ENCODE results near the gene LARP4B. TPM values are rescaled to one million over a fixed set of nuclear protein-coding genes. Genes with fewer than 3 reads are reported as not detected.

LARP4B gene
- total RNA-seq, 2 experiments from 2014 or later: 86.1 to 101 TPM

DNA sequence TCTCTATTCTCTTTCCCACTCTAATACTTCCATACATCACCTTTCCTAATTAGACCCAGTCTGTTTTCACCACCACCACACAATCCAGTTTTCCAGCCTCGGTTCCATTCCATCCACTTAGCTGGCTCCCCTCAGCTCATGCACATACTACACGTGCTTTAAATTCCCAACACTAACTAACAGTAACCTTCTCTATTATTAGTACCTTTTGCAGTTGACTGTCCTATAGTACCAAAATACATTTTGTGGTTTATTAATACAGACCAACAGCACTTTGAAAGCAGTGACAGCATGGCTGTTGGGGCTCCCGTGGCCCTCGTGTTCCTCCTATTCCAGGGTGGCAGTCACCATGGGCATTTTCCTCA is 64.9 kb downstream of the LARP4B start:
- Mint-ChIP-seq H3K36me3 (ENCODE audit: low read depth) (peaks cover 40% of the 10 kb centered on the region), H3K9me3 (no peaks in the 10 kb centered on the region), H3K4me1 (peaks cover 11% of the 10 kb centered on the region), H3K4me3 (no peak overlapping the region), H3K27ac (no peak overlapping the region), H3K27me3 (no peaks in the 10 kb centered on the region)
- DNase-seq: no peak
- ChIA-PET POLR2A (no interaction called here), CTCF (no interaction called here)

DNA sequence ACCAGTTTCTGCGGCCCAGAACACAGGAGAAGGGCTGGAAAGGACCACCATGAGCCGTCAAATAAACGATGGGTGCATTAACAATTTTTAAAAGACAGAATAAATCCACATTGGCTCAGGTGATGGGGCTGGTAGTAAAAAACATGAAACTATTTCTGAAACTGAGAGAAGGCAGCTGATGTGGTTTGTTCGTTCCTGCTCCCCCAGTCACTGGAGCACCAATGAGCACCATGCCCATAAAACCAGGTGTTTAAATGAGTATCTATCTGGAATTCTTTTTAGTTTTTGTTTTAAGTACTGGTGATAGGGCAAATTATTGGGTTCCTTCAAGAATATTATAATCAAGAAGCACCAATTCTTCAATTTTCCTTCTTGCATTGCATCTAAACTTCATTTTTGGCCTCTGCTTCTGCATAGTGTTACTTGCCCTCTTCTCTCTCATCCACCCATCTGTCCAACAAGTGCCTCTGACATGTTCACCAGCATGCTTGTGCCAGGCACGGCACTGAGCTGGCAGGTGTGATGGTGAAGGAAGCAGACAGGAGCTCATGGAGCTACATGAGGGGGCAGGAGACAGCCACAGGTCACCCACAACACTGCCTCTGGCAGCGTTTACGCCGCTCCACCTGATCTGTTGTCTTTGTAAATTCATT is 65.5 kb downstream of the LARP4B start:
- no peak overlapping the region for H3K4me3 Mint-ChIP-seq
- no peaks in the 10 kb centered on the region for H3K27me3 Mint-ChIP-seq
- H3K4me1 Mint-ChIP-seq: peaks cover 11% of the 10 kb centered on the region
- ChIA-PET CTCF (no interaction called here), POLR2A (no interaction called here)
- no peaks in the 10 kb centered on the region for H3K9me3 Mint-ChIP-seq
- DNase-seq: no peak
- peaks cover 45% of the 10 kb centered on the region for H3K36me3 Mint-ChIP-seq (ENCODE audit: low read depth)
- no peak overlapping the region for H3K27ac Mint-ChIP-seq

DNA sequence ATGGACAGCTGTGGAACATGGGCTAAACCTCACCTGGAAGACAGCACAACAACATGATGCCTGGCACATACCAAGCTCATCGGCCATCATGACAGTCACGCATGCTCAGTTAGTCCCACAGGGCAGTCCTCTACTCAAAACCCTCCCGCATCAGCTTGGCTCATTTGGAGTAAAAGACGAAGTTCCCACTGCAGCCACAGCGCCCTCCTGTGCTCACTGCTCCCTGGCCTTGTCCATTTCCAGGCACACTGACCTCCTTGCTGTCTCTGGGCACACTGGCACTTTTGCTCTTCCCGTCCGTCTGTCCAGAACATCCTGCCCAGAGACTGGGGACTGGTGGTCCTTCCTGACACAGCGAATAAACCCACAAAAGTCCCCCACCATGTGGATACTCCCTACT is 66.2 kb downstream of the LARP4B start:
- ChIA-PET POLR2A (no interaction called here), CTCF (no interaction called here)
- peak overlapping the region; percentile 19 for H3K27ac Mint-ChIP-seq
- H3K9me3 Mint-ChIP-seq: no peaks in the 10 kb centered on the region
- H3K36me3 Mint-ChIP-seq (ENCODE audit: low read depth): peaks cover 50% of the 10 kb centered on the region
- no peaks in the 10 kb centered on the region for H3K27me3 Mint-ChIP-seq
- H3K4me3 Mint-ChIP-seq: no peak overlapping the region
- no peak for DNase-seq
- H3K4me1 Mint-ChIP-seq: peaks cover 11% of the 10 kb centered on the region

DNA sequence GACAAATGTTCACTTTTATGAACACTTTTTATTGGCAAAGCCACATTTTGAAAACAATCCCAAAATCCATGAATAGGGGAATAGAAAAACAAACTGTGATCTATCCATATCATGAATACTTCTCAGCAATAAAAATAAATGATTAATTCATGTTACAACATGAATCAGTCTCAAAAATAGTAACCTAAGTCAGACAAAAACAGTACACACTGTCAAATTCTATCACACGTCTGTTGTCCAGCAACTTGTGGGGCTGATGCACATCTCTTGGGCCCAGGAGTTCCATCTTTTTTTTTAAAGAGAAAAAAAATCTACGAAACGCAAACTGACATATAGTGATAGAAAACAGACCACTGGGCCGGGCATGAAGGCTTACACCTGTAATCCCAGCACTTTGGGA is 71.0 kb downstream of the LARP4B start:
- no peaks in the 10 kb centered on the region for H3K27me3 Mint-ChIP-seq
- no peak for DNase-seq
- peaks cover 31% of the 10 kb centered on the region for H3K4me1 Mint-ChIP-seq
- CTCF ChIA-PET: no interaction called here
- POLR2A ChIA-PET: no interaction called here
- peaks cover 75% of the 10 kb centered on the region for H3K36me3 Mint-ChIP-seq (ENCODE audit: low read depth)
- peak overlapping the region; percentile 36 for H3K27ac Mint-ChIP-seq
- no peaks in the 10 kb centered on the region for H3K9me3 Mint-ChIP-seq
- H3K4me3 Mint-ChIP-seq: no peak overlapping the region

DNA sequence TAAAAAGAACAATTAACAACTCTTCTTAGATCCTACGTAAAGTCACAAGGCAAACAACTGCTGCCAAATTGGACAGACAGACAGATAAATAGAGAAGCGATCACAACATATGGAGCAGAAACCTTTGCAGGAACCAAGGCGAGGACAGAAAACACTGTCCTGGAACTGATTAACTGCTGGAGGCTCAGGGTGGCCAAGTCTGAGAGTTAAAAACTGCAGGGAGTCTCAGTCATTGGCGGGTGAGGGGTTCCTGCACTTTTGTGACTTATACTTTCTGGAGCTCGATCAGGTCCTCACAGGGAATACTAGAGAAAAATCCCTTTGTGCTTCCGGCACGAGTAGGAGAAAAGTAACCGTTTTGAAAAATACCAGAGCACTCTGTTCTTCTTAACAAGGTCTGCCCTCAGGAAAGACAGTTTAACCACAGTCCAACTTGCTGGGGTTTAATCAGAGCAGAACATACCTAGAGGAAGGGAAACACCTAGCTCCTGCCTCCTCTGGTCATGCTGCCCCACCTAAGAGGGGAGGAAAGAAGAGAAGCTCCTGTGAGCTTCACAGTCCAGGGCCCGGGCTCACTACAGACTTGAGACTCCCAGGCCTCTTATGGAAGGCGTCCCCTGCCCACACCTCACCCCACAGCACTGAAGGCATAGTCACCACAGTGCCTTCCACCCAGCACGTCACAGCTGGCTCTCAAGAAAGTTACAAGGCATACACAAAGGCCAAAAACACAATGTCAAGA is 74.9 kb downstream of the LARP4B start:
- H3K27me3 Mint-ChIP-seq: no peaks in the 10 kb centered on the region
- H3K4me3 Mint-ChIP-seq: no peak overlapping the region
- peaks cover 5% of the 10 kb centered on the region for H3K9me3 Mint-ChIP-seq
- DNase-seq: no peak
- POLR2A ChIA-PET: no interaction called here
- H3K27ac Mint-ChIP-seq: peak overlapping the region; percentile 2
- CTCF ChIA-PET: interaction anchor here (0.8 kb wide), 1 partner anchor 13 kb away, joined by 4 read pairs; no protein-coding TSS in a partner anchor
- H3K36me3 Mint-ChIP-seq (ENCODE audit: low read depth): peaks cover 81% of the 10 kb centered on the region
- H3K4me1 Mint-ChIP-seq: peaks cover 44% of the 10 kb centered on the region

DNA sequence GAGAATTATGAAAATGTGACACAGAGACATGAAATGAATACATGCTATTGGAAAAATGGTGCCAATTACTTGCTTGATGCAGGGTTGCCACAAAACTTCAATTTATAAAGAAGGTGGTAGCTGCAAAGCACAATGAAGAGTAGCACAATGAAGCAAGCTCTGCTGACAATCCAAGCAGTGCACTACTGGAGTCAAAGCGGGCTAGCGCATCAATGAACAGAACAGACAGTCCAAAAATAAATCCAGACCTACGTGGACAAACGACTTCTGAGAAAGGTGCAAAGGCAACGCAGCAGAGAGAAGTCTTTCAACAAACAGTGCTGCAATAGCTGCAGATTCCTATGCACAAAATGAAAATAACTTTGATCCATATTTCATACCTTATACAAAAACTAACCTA is 75.8 kb downstream of the LARP4B start:
- no peak for DNase-seq
- H3K4me1 Mint-ChIP-seq: peaks cover 50% of the 10 kb centered on the region
- no peak overlapping the region for H3K27ac Mint-ChIP-seq
- peaks cover 7% of the 10 kb centered on the region for H3K9me3 Mint-ChIP-seq
- H3K27me3 Mint-ChIP-seq: no peaks in the 10 kb centered on the region
- CTCF ChIA-PET: interaction anchor here (0.5 kb wide), 1 partner anchor 177 kb away, joined by 3 read pairs; no protein-coding TSS in a partner anchor
- peaks cover 81% of the 10 kb centered on the region for H3K36me3 Mint-ChIP-seq (ENCODE audit: low read depth)
- POLR2A ChIA-PET: no interaction called here
- H3K4me3 Mint-ChIP-seq: no peak overlapping the region

DNA sequence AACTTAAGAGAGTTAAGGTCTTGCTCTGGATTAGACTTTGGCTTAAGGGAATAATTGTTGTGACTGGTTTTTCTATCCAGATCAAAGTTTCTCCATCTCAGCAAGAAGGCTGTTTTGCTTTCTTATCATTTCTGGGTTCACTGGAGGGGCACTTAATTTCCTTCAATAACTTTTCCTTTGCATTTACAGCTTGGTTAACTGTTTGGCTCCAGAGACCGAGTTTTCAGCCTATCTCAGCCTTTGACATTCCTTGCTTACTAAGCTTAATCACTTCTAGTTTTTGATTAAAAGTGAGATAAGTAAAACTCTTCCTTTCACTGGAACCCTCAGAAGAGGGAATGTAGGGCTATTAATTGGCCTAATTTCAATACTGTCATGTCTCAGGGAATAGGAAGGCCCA is 76.4 kb downstream of the LARP4B start:
- CTCF ChIA-PET: interaction anchor here (0.5 kb wide), 1 partner anchor 177 kb away, joined by 3 read pairs; no protein-coding TSS in a partner anchor
- Mint-ChIP-seq H3K4me3 (no peak overlapping the region), H3K4me1 (peaks cover 50% of the 10 kb centered on the region), H3K27ac (no peak overlapping the region), H3K27me3 (no peaks in the 10 kb centered on the region), H3K36me3 (ENCODE audit: low read depth) (peaks cover 81% of the 10 kb centered on the region), H3K9me3 (peaks cover 11% of the 10 kb centered on the region)
- no peak for DNase-seq
- POLR2A ChIA-PET: no interaction called here

GRCh38 chr10:853017-853416 is 78.5 kb downstream of the LARP4B start:
- CTCF ChIA-PET: no interaction called here
- POLR2A ChIA-PET: no interaction called here
- H3K27ac Mint-ChIP-seq: no peak overlapping the region
- no peak overlapping the region for H3K4me3 Mint-ChIP-seq
- H3K9me3 Mint-ChIP-seq: peaks cover 11% of the 10 kb centered on the region
- DNase-seq: no peak
- peaks cover 45% of the 10 kb centered on the region for H3K4me1 Mint-ChIP-seq
- H3K27me3 Mint-ChIP-seq: no peaks in the 10 kb centered on the region
- peaks cover 75% of the 10 kb centered on the region for H3K36me3 Mint-ChIP-seq (ENCODE audit: low read depth)

DNA sequence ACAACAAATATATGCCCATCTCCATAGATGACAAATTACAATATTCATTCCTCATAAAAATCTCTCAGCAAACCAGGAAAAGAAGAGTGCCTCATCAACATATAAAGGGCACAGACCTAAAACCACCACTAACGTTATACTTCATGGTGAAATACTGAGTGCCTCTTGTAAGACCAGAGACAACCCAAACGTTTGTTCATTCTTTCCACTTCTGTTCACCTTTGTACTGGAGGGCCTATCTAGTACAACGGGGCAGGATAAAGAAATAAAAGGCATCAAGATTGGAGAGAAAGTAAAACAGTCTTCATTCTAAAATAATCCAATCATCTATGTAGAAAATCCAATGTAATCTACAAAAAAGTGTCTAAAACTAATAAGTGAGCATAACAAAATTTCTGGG is 79.1 kb downstream of the LARP4B start:
- ChIA-PET POLR2A (no interaction called here), CTCF (no interaction called here)
- no peaks in the 10 kb centered on the region for H3K27me3 Mint-ChIP-seq
- no peak overlapping the region for H3K4me3 Mint-ChIP-seq
- peaks cover 43% of the 10 kb centered on the region for H3K4me1 Mint-ChIP-seq
- H3K9me3 Mint-ChIP-seq: peaks cover 11% of the 10 kb centered on the region
- H3K27ac Mint-ChIP-seq: peak overlapping the region; percentile 67
- DNase-seq: no peak
- H3K36me3 Mint-ChIP-seq (ENCODE audit: low read depth): peaks cover 75% of the 10 kb centered on the region

- POLR2A ChIA-PET: no interaction called here
- H3K27me3 Mint-ChIP-seq: no peaks in the 10 kb centered on the region
- CTCF ChIA-PET: no interaction called here
- no peak overlapping the region for H3K4me3 Mint-ChIP-seq
- peak overlapping the region; percentile 67 for H3K27ac Mint-ChIP-seq
- H3K9me3 Mint-ChIP-seq: peaks cover 11% of the 10 kb centered on the region
- H3K4me1 Mint-ChIP-seq: peaks cover 42% of the 10 kb centered on the region
- DNase-seq: no peak
- H3K36me3 Mint-ChIP-seq (ENCODE audit: low read depth): peaks cover 76% of the 10 kb centered on the region
These were observed 79.6 kb downstream of the LARP4B start for GRCh38 chr10:851901-852300.

DNA sequence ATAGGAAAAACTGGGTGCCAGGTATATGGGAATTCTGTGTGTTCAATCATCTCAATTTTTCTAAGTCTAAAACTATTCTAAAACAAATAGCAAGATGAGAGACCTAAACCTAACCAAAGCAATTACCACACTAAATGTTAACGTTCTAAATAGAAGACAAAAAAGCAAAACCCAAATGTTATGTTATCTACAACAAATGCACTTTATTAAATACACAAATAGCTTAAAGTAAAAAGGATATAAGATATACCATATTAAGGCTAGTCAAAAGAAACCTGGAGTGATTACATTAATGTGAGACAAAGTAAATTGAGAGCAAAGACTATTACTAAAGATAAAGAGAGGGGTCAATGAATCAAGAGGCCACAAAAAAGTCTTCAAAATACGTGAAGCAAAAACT is 81.4 kb downstream of the LARP4B start:
- POLR2A ChIA-PET: no interaction called here

DNA sequence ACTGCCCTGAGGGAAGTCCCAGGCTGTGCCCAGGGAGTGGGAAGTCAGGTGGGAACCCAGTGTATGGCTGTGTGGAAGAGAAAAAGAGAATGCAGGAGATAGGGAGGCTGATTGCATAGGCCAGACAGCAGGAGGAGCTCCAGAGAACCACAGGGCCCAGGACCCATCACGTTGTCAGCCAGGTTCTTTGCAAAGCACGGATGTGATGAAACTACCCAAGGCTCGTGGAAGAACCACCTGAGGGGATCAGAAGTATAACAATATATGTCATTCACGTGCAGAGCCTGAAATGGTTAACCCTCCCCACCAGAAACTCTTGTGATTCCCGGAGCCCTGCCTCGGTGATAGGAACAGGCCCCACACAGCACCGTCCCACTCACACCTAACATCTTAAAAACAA is 83.6 kb downstream of the LARP4B start:
- ChIA-PET CTCF (no interaction called here), POLR2A (no interaction called here)
- peaks cover 53% of the 10 kb centered on the region for H3K4me1 Mint-ChIP-seq

More for the DNA sequence above, 81.4 kb downstream of the LARP4B start:
- no peaks in the 10 kb centered on the region for H3K27me3 Mint-ChIP-seq
- H3K27ac Mint-ChIP-seq: no peak overlapping the region
- no peak for DNase-seq
- CTCF ChIA-PET: no interaction called here
- peaks cover 11% of the 10 kb centered on the region for H3K9me3 Mint-ChIP-seq
- H3K4me3 Mint-ChIP-seq: no peak overlapping the region
- peaks cover 49% of the 10 kb centered on the region for H3K4me1 Mint-ChIP-seq
- peaks cover 83% of the 10 kb centered on the region for H3K36me3 Mint-ChIP-seq (ENCODE audit: low read depth)

DNA sequence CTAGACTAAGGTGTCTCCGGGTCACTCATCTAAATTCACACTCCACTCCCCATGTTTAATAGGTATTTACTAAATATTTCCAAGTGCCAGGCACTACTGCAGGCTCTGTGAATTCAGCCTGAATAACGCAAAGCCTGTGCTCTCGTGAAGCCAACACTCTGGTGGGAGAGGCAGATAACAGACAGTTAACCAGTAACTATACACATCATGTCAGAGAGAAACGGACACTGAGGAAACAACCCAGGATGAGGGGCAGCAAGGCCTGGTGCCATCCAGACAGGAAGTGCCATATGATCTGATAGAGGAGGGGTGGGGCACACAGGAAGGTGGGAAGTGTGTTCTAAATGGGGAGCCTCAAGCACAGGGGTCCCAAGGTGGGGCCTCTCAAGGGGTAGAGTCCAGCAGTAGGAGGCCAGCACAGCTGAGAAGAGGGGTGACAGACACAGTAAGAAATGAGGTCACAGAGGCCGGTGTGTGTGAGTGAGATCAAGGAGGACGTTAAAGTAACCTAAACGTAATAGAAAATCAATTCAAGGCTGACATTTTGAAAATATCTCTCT is 85.3 kb downstream of the LARP4B start:
- H3K27me3 Mint-ChIP-seq: no peaks in the 10 kb centered on the region
- peaks cover 64% of the 10 kb centered on the region for H3K36me3 Mint-ChIP-seq (ENCODE audit: low read depth)
- no peak overlapping the region for H3K4me3 Mint-ChIP-seq
- peaks cover 38% of the 10 kb centered on the region for H3K4me1 Mint-ChIP-seq
- ChIA-PET CTCF (no interaction called here), POLR2A (no interaction called here)
- H3K27ac Mint-ChIP-seq: peak overlapping the region; percentile 68
- peaks cover 4% of the 10 kb centered on the region for H3K9me3 Mint-ChIP-seq
- no peak for DNase-seq

More for the DNA sequence above, 83.6 kb downstream of the LARP4B start:
- Mint-ChIP-seq H3K9me3 (peaks cover 11% of the 10 kb centered on the region), H3K27ac (no peak overlapping the region), H3K27me3 (no peaks in the 10 kb centered on the region), H3K36me3 (ENCODE audit: low read depth) (peaks cover 77% of the 10 kb centered on the region), H3K4me3 (no peak overlapping the region)
- DNase-seq: no peak
